DND-41 (cell line): Measurements from ENCODE around the gene GATA2.

Experiments
- ATAC-seq: fragments of 200-7000 bp; cut with Tn5 transposase; 3 replicates; pipeline ENCODE4 v1.9.1; 2021; ENCODE audit warnings: low read depth; ENCODE audit not compliant: insufficient read depth
- DNase-seq: peaks from one replicate; pipeline ENCODE4 v3.0.0-alpha.2; 2020
- H2AFZ ChIP-seq: 2 replicates; pipeline ENCODE4 v1.6.0; 2012; ENCODE audit warnings: low read depth, low read length
- H3K27ac ChIP-seq: 2 replicates; pipeline ENCODE4 v1.5.1; 2012; ENCODE audit warnings: low read length, inconsistent platforms
- H3K27me3 ChIP-seq: fragments of 200-600 bp; sonication (generic); 2 replicates; pipeline ENCODE4 v1.6.0; 2012; ENCODE audit warnings: low read length, mild to moderate bottlenecking, inconsistent platforms; ENCODE audit not compliant: insufficient read depth, poor library complexity
- H3K36me3 ChIP-seq: 2 replicates; pipeline ENCODE4 v1.5.1; 2012; ENCODE audit warnings: low read length, inconsistent platforms; ENCODE audit not compliant: insufficient read depth
- H3K4me1 ChIP-seq: 2 replicates; pipeline ENCODE4 v1.5.1; 2012; ENCODE audit warnings: mild to moderate bottlenecking, low read length; ENCODE audit not compliant: insufficient read depth
- H3K4me2 ChIP-seq: 2 replicates; pipeline ENCODE4 v1.6.0; 2012; ENCODE audit warnings: mild to moderate bottlenecking, moderate library complexity, low read length, inconsistent platforms; ENCODE audit not compliant: insufficient read depth
- H3K4me3 ChIP-seq, 2 experiments: fragments of 200-600 bp in 1 of 2; shearing (Covaris generic) in 1 of 2; 2 replicates each; pipeline ENCODE4 v1.5.1; 2012 to 2016; ENCODE audit warnings: inconsistent platforms in 2 of 2, low read length in 2 of 2, mild to moderate bottlenecking in 2 of 2, low read depth in 1 of 2, moderate library complexity in 1 of 2
- H3K79me2 ChIP-seq: 2 replicates; pipeline ENCODE4 v1.6.0; 2012; ENCODE audit warnings: low read length, inconsistent platforms; ENCODE audit not compliant: insufficient read depth
- H3K9ac ChIP-seq: 2 replicates; pipeline ENCODE4 v1.6.0; 2012; ENCODE audit warnings: low read depth, mild to moderate bottlenecking, inconsistent platforms, low read length, moderate library complexity
- H3K9me3 ChIP-seq: 2 replicates; pipeline ENCODE4 v1.5.1; 2012; ENCODE audit warnings: low read length, moderate library complexity, mild to moderate bottlenecking, inconsistent platforms; ENCODE audit not compliant: insufficient read depth, severe bottlenecking
- H4K20me1 ChIP-seq: 2 replicates; pipeline ENCODE4 v1.6.0; 2012; ENCODE audit warnings: low read length; ENCODE audit not compliant: insufficient read depth
- EZH2 ChIP-seq: IDR thresholded peaks from 3 replicates; pipeline ENCODE4 v1.6.1; 2012; ENCODE audit warnings: borderline replicate concordance, low read depth, mild to moderate bottlenecking, moderate library complexity, low read length, inconsistent platforms; ENCODE audit not compliant: severe bottlenecking
- TF ChIP-seq, protein P1 (sequence below): IDR thresholded peaks from 2 replicates; pipeline ENCODE4 v1.5.1; 2012; ENCODE audit warnings: borderline replicate concordance, low read length, moderate library complexity, mild to moderate bottlenecking; ENCODE audit not compliant: poor library complexity, severe bottlenecking; ENCODE audit errors: extremely low read depth

GATA2 gene

DNA sequence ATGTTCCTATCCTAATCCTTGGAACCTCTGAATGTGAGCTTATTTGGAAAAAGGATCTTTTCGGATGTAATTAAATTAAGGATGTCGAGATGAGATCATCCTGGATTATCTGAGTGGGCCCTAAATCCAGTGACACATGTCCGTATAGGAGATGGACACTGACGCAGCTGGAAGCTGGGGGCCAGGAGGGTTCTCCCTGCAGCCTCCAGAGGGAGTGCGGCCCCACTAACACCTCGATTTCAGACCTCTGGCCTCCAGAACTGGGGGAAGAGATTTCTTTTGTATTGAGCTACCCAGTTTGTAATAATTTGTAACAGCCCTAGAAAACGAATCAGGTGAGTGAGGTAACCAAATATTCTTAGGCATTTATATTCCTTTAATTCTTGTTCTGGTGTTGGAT is 28.8 kb downstream of the GATA2 start:
- H3K27me3 ChIP-seq, result peaks cover 3% of the 10 kb centered on the region
- no peaks in the 10 kb centered on the region for H3K4me1 ChIP-seq
- no peak for ATAC-seq
- H3K4me3 ChIP-seq, result no peak overlapping the region
- peaks cover 8% of the 10 kb centered on the region; the same call in 1 of the 2 replicates for H4K20me1 ChIP-seq
- DNase-seq, result no peak
- no peaks in the 10 kb centered on the region for H3K36me3 ChIP-seq
- H3K9ac ChIP-seq, result no peak overlapping the region
- no peaks in the 10 kb centered on the region for H3K9me3 ChIP-seq
- no peak overlapping the region for H2AFZ ChIP-seq
- no peaks in the 10 kb centered on the region for H3K79me2 ChIP-seq
- no peak overlapping the region for H3K4me2 ChIP-seq
- TF ChIP-seq EZH2, result no peak
- no peak overlapping the region for H3K27ac ChIP-seq

DNA sequence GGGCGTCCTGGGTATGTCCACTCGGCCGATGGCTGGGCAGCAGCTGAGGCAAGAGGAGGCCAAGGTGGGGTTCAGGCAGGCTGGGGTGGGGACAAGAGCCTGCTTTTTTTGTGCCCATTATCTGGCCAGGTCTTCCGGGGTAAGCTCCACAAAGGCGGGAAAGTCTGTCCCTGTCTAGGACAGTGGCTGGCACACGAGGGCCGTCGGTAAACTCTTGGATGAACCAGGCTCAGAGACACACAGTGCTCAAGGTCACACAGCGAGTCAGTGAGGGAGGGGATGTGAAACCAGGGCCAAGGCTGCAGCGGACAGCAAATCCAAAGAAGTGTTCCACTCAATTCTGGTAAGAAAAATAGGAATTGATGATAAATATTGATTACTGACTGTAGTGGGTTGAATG is 29.2 kb downstream of the GATA2 start:
- Histone ChIP-seq H3K27ac (no peak overlapping the region), H3K79me2 (no peaks in the 10 kb centered on the region), H3K9ac (no peak overlapping the region), H3K9me3 (no peaks in the 10 kb centered on the region), H3K4me3 (no peak overlapping the region), H3K36me3 (no peaks in the 10 kb centered on the region), H3K4me2 (no peak overlapping the region), H4K20me1 (peaks cover 8% of the 10 kb centered on the region; the same call in 1 of the 2 replicates), H3K27me3 (peaks cover 3% of the 10 kb centered on the region), H2AFZ (no peak overlapping the region), H3K4me1 (no peaks in the 10 kb centered on the region)
- ATAC-seq (no peak), DNase-seq (no peak)
- TF ChIP-seq EZH2, result no peak
- TF ChIP-seq, protein P1, sequence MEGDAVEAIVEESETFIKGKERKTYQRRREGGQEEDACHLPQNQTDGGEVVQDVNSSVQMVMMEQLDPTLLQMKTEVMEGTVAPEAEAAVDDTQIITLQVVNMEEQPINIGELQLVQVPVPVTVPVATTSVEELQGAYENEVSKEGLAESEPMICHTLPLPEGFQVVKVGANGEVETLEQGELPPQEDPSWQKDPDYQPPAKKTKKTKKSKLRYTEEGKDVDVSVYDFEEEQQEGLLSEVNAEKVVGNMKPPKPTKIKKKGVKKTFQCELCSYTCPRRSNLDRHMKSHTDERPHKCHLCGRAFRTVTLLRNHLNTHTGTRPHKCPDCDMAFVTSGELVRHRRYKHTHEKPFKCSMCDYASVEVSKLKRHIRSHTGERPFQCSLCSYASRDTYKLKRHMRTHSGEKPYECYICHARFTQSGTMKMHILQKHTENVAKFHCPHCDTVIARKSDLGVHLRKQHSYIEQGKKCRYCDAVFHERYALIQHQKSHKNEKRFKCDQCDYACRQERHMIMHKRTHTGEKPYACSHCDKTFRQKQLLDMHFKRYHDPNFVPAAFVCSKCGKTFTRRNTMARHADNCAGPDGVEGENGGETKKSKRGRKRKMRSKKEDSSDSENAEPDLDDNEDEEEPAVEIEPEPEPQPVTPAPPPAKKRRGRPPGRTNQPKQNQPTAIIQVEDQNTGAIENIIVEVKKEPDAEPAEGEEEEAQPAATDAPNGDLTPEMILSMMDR, result no peak

DNA sequence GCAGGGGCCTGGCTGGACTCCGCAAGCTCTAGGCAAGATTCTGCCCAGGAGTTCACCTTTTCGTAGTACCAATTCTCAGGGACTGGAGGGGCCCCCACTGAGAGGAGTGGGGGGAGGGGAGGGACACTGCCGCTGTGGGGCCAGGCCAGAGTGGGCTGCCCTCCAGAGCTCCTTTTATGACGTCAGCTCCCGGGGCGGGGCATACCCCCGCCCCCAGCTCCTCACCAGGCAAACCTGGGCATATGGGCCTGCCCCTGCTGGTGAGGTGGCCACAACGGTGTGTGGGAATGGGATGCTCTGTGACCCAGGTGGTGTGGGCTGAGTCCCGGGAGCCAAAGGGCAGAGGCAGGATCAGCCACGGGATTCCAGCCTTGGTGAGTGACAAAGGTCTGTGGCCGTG is 29.6 kb downstream of the GATA2 start:
- no peak overlapping the region for H3K27ac ChIP-seq
- H2AFZ ChIP-seq, result no peak overlapping the region
- H3K9ac ChIP-seq, result no peak overlapping the region
- H3K4me2 ChIP-seq, result no peak overlapping the region
- H3K9me3 ChIP-seq, result no peaks in the 10 kb centered on the region
- H3K36me3 ChIP-seq, result no peaks in the 10 kb centered on the region
- no peaks in the 10 kb centered on the region for H3K4me1 ChIP-seq
- peaks cover 8% of the 10 kb centered on the region; the same call in 1 of the 2 replicates for H4K20me1 ChIP-seq
- ATAC-seq, result no peak
- TF ChIP-seq, protein P1, result no peak
- no peak for TF ChIP-seq EZH2
- no peaks in the 10 kb centered on the region for H3K79me2 ChIP-seq
- H3K4me3 ChIP-seq, result no peak overlapping the region
- no peak for DNase-seq
- H3K27me3 ChIP-seq, result peaks cover 3% of the 10 kb centered on the region

DNA sequence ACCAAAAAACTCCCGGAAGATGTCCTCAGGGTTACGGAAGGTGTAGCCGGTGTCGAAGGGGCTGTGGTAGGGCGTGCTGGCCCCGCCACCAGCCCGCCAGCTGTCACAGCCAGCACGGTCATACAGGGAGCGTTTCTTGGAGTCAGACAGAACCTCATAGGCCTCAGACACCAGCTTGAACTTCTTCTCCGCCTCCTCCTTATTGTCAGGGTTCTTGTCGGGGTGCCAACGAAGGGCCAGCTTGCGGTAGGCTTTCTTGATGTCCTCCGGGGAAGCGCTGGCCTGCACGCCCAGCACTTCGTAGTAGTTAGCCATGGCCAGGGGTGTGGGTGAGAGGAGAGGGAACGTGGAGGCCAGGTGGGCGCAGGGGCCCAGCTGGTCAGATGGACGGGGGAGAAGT is 30.1 kb downstream of the GATA2 start:
- no peak overlapping the region for H3K4me2 ChIP-seq
- H3K79me2 ChIP-seq, result no peaks in the 10 kb centered on the region
- peaks cover 8% of the 10 kb centered on the region; the same call in 1 of the 2 replicates for H4K20me1 ChIP-seq
- no peak for ATAC-seq
- H3K27ac ChIP-seq, result no peak overlapping the region
- no peak for DNase-seq
- no peak for TF ChIP-seq EZH2
- TF ChIP-seq, protein P1, result no peak
- H3K9ac ChIP-seq, result no peak overlapping the region
- no peak overlapping the region for H3K4me3 ChIP-seq
- no peaks in the 10 kb centered on the region for H3K36me3 ChIP-seq
- H2AFZ ChIP-seq, result no peak overlapping the region
- no peaks in the 10 kb centered on the region for H3K4me1 ChIP-seq
- H3K9me3 ChIP-seq, result no peaks in the 10 kb centered on the region
- peaks cover 3% of the 10 kb centered on the region for H3K27me3 ChIP-seq
